Measurements from ENCODE around the gene C1orf56. TPM values are rescaled to one million over a fixed set of nuclear protein-coding genes. Genes with fewer than 3 reads are reported as not detected.

C1orf56 gene
- total and polyA plus RNA-seq, 2 of the 13 experiments (the other 11 are each of a cell fraction or from before 2014, with no cell fraction given): 1.5 to 3.2 TPM

- TF ChIP-seq ZNF207 (IDR thresholded peaks at IDR 0.05; ENCODE audit: borderline replicate concordance) (no peak), HCFC1 (IDR thresholded peaks at IDR 0.05; ENCODE audit: low read depth, low read length) (no peak), ZNF326 (CRISPR knock-in tag; IDR thresholded peaks at IDR 0.05; ENCODE audit: borderline replicate concordance) (no peak), ZFY (CRISPR knock-in tag; IDR thresholded peaks at IDR 0.05) (0 out of 2 replicates have a peak, but pooled peaks have one; percentile 71), ZNF460 (CRISPR knock-in tag; IDR thresholded peaks at IDR 0.05; ENCODE audit: borderline replicate concordance) (no peak), ZSCAN22 (CRISPR knock-in tag; IDR thresholded peaks at IDR 0.05) (no peak), TCF7 (IDR thresholded peaks at IDR 0.05; ENCODE audit: low read depth) (no peak), CCDC6 (CRISPR knock-in tag; IDR thresholded peaks at IDR 0.05) (no peak), NFYC (CRISPR knock-in tag; IDR thresholded peaks at IDR 0.05) (no peak), ZNF121 (CRISPR knock-in tag; IDR thresholded peaks at IDR 0.05) (0 out of 2 replicates have a peak, but pooled peaks have one; percentile 13), SAP130 (CRISPR knock-in tag; IDR thresholded peaks at IDR 0.05; ENCODE audit: low read depth) (peak; percentile 80), EED (CRISPR knock-in tag; IDR thresholded peaks at IDR 0.05) (no peak), ZNF451 (CRISPR knock-in tag; IDR thresholded peaks at IDR 0.05) (no peak), PAX8 (CRISPR knock-in tag; IDR thresholded peaks at IDR 0.05; ENCODE audit: borderline replicate concordance) (no peak), ZBTB34 (CRISPR knock-in tag; IDR thresholded peaks at IDR 0.05) (no peak), NKX3-1 (CRISPR knock-in tag; IDR thresholded peaks at IDR 0.05) (no peak), ATF3 (CRISPR knock-in tag; IDR thresholded peaks at IDR 0.05) (no peak), ZNF337 (CRISPR knock-in tag; IDR thresholded peaks at IDR 0.05; ENCODE audit: borderline replicate concordance, low read depth) (no peak), NR3C1 (CRISPR knock-in tag; IDR thresholded peaks at IDR 0.05) (no peak)
- TF ChIP-seq, protein P1, sequence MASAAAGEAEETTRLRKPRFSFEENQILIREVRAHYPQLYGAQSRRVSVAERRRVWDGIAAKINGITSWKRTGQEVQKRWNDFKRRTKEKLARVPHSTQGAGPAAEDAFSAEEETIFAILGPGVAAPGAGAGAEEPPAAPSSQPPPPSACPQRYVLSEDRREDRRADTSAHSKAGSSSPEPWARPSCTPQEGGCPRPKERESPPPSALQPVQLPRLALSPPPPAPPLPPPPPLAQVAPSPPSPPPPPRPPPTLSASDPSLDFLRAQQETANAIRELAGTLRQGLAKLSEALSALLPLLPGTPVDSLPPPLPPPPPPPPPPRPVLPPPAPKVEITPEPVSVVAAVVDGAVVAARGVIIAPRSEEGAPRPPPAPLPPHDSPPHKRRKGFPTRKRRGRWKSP (CRISPR knock-in tag; IDR thresholded peaks at IDR 0.05): 0 out of 2 replicates have a peak, but pooled peaks have one; percentile 58
- TF ChIP-seq, protein P2, sequence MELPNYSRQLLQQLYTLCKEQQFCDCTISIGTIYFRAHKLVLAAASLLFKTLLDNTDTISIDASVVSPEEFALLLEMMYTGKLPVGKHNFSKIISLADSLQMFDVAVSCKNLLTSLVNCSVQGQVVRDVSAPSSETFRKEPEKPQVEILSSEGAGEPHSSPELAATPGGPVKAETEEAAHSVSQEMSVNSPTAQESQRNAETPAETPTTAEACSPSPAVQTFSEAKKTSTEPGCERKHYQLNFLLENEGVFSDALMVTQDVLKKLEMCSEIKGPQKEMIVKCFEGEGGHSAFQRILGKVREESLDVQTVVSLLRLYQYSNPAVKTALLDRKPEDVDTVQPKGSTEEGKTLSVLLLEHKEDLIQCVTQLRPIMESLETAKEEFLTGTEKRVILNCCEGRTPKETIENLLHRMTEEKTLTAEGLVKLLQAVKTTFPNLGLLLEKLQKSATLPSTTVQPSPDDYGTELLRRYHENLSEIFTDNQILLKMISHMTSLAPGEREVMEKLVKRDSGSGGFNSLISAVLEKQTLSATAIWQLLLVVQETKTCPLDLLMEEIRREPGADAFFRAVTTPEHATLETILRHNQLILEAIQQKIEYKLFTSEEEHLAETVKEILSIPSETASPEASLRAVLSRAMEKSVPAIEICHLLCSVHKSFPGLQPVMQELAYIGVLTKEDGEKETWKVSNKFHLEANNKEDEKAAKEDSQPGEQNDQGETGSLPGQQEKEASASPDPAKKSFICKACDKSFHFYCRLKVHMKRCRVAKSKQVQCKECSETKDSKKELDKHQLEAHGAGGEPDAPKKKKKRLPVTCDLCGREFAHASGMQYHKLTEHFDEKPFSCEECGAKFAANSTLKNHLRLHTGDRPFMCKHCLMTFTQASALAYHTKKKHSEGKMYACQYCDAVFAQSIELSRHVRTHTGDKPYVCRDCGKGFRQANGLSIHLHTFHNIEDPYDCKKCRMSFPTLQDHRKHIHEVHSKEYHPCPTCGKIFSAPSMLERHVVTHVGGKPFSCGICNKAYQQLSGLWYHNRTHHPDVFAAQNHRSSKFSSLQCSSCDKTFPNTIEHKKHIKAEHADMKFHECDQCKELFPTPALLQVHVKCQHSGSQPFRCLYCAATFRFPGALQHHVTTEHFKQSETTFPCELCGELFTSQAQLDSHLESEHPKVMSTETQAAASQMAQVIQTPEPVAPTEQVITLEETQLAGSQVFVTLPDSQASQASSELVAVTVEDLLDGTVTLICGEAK (IDR thresholded peaks at IDR 0.05): no peak
- TF ChIP-seq, protein P2 (CRISPR knock-in tag; IDR thresholded peaks at IDR 0.05): no peak
Measured at GRCh38 chr1:151047591-151047924, at the start of gene C1orf56 (continued).
